Activated CD4-positive, CD25-positive, alpha-beta regulatory T cell treated with anti-CD3 and anti-CD28 coated beads, Interleukin-2, amount 50 U/mL, for 24 hours (primary cell): ENCODE data around the gene AMBP.
"Not testable (repeated sequence)": the region's sequence is repeated elsewhere in the genome, so short reads cannot be mapped to it uniquely, and the experiment has no call there.

Experiments
- ATAC-seq, 2 donors: fragments of 150-1000 bp; cut with Tn5 transposase; one replicate each; pipeline ENCODE4 v1.10.0; 2021; ENCODE audit warnings: mild to moderate bottlenecking in 1 of 2, moderate library complexity in 1 of 2

AMBP gene

DNA sequence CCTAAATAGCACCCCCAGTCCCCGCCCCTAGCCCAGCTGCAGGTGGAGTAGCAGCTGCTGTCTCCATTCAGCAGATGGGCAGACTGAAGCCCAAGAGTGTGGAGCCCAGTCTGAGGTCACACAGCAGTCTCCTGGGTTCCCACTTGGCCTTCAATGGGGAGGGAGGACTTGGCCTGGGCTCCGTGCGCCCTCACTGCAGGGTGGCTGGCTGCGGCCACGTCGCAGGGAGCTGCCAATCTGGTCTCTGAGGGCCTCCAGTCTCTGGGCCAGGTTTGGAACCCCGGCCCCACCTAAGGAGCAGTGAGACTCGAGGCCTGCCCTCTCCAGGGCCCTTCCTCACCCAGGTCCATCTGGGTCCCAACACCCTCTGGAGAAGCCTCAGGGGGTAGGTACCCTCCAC lies 13.6 kb upstream of the AMBP start:
- ATAC-seq: no peak

DNA sequence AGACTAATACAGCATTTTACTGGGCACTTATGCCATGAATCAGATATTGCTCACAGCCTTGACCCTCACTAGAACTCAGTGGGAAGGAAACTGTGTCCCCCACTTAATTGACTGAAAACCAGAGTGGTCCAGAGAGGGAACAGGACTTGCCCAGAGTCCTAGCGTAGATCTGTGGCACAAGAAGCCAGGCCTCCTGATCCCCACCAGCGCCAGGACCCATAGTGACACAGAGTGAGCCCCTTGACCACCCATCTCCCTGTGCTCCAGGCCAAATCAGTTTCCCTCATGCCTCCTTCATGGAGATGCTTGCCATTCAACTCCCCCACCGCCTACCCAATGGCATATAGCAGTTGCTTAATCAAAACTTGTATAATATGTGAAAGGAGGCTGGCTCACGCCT lies 12.7 kb upstream of the AMBP start:
- ATAC-seq: no peak

DNA sequence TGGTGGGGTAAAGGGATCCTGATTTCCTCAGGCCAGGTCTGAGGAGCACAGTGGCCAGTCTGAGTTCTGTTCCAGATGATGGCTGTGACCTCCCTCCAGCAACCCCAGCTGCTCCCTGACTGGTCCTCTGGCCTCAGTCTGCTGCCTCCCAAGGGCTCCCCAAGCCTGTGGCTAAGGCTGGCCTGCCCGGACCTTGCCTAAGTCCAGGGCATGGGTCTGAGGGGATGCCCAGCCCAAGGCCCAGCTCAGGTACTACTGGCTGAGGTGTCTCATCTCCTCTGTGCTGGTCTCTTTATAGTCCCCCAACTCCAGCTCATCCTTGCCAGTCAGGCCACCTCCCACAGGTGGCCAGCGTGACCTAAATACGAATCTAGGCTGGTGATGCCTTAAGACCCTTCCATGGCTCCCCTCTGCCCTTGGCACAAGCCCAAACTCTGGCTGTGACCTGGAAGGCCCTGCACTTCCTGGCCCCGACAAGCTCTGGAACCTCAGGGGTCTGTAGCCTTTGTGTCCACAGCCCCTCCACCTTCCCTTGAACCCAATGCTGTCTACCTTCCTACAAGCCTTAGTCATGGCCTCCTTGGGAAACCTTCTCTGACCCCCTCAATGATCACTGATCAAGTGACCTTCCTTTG lies 11.2 kb upstream of the AMBP start:
- no peak for ATAC-seq

DNA sequence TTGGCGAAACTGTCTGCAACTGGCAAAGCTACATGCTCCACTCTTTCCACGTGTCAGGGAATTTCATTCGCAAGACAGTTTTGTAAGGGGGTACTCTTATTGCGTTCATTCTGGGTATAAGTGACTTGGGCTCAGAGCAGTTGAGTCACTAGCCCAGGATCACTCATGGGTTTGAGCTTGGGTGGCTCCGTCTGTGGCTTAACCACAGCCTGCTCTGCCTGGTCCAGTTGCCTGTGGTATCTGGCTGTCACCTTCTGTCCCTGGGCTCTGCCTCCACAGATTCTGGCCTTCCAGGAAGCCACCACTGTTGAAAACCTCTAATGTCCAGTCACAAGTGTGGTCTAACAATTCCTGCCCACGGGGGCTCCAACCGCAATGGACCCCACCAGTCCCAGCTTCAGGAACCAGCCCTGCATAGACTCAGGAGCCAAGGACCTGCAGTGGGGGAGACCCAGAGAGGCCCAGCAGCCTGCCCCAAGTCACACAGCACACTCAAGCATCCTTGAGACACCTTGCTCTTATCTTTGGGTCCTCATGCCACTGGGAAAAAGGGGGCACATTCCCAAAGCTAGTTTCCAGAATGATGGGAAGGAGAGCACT lies 10.6 kb upstream of the AMBP start:
- no peak for ATAC-seq

DNA sequence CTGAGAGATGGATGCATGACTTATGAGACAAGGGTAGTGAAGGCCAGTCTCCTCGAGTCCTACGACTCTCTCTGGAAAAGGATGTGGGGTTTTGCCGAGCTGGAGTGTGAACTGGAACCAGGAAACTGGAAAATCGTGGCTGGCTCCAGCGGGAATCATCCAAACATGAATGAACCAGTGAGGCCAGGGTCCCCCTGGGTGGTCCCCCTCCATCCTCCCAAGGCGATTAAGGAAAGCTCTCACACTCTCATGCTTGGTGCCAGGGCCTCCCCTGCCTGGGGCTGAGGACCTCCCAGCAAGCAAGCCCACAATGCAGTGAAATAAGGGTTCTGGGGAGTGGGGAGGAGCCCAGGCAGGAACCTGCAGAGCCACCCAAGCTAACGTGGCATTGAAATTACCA lies 9.6 kb upstream of the AMBP start:
- ATAC-seq: no peak

DNA sequence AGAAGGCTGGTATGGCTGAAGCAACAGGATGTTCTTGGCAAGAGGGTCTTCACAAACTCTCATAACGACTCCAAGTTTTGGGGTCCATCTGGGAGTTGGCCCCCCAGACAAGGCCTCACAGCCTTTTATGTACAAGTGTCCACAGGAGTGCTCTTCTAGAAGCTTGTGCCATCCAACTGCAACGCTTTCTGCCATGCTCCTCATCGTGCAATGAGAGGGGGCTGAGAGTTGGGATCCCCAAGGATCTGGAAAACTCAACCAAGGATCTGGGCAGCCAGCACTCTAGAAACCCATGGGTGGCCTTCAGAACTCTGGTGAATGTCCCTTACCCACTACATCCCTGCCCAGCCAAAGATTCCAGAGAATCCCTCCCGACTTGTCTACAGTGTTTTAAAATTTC lies 8.5 kb upstream of the AMBP start:
- ATAC-seq: no peak

DNA sequence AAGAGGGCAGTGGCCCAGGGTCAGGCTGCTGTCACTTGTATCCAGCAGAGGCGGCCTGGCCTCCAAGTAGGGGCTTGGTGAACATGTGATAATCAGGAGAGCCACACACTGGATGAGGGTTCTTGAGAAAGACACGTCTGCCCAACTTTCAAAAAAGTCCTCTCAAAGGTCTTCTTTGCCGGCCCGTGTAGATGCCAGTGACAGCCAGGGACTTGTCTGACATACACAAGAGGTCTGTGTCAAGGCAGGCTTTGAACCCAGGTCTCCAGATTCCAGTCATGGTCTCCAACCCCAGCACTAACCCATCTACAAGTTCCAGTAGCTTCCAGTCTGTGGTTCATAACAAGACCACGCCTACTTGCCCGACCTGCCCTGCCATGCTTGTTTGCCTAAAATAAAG lies 7.9 kb upstream of the AMBP start:
- ATAC-seq: no peak

DNA sequence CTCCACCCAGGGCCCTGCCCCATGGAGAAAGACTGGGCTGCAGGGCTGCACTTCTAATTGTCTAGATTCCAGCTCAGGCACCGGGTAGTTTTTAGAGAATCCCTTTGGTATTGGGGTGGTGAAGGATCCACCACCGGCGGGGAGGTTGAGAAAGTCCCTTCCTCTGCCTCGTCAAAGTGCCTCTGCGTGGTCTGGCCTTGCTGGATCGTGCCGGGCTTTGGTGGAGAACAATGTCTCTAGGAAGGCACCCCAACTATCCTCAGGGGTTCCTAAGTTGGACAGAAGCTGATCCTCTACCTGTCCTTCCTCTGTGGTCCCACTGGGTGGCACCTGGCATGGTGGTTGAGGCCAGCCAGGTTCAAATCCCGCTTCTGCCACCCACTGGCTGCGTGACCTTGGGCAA lies 7.3 kb upstream of the AMBP start:
- no peak for ATAC-seq

DNA sequence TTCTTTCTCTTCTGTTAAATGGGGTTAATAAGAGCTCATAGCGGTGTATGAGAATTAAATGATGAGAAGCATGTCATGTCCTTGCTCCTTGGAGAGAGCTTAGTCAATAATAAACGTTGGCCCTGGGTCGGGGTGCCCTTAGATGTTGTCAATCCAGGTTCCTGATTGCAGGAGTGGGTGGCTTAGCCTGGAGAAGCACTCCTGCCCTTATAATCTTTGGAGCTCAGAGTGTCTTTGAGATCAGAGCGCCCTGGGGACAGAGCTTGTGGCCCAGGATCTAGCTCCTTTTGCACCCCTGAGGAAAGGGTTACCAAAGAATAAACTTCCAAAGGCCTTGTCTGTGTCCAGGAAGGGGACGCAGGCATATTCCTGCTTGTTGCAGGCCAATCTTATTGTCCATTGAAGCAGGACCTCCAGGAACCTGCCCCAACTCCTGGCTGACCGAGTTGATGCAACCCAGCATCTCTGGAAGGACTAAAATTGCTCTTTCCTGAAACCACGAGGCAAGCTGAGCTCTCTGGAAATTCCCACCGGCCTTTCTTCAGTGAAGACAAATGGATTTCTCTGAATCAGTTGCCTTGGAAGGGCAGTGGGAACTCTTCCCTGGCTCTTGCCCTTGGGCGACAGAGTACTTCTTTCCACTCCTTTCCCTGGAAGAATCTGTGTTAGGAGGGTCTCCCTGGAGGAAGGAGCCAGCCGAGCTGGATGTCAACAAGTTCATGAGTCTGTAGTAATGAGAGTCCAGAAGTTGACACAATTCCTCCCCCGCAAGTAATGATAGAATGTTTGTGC lies 6.4 kb upstream of the AMBP start:
- ATAC-seq: no peak

DNA sequence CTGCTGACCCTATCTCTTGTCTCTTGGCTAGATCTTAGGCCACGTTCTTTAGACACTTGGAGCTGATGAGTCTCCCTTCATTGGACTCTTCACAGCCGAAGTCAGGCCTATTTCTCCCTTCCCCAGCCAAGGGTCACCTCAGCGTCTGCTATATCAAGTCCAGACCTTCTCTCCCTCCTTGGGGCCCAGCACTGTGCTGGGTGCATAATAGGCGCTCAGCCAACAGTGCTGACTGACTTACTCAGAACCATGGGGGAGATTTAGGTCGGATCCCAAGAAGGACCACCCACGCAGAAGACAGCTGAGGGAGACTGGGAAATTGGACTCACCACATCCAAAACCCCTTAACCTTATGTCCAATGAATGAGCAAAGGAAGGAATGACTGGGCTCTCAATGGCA lies 5.6 kb upstream of the AMBP start:
- no peak for ATAC-seq

DNA sequence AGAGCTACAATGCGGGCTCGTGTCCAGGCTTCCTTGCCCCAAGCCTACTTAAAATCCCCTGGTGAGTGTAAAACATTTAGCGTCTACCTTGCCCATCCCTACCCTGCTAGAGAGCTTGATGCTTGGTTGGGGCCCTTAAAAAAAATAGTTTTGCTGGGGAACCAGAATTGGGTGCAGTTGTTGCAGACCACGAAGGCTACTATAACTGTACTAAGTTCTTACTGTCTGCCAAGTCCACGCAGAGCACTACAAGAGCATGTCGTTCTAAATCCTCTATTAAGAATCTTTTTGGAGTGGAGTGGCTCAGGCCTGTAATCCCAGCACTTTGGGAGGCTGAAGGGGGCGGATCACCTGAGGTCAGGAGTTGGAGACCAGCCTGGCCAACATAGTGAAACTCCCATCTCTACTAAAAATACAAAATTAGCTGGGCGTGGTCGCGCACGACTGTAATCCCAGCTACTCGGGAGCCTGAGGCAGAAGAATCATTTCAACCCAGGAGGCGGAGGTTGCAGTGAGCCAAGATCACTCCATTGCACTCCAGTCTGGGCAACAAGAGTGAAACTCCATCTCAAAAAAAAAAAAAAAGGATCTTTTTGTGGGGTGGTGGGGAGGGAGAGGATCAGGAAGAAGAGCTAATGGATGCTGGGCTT lies 4.8 kb upstream of the AMBP start:
- not testable (repeated sequence) for ATAC-seq

DNA sequence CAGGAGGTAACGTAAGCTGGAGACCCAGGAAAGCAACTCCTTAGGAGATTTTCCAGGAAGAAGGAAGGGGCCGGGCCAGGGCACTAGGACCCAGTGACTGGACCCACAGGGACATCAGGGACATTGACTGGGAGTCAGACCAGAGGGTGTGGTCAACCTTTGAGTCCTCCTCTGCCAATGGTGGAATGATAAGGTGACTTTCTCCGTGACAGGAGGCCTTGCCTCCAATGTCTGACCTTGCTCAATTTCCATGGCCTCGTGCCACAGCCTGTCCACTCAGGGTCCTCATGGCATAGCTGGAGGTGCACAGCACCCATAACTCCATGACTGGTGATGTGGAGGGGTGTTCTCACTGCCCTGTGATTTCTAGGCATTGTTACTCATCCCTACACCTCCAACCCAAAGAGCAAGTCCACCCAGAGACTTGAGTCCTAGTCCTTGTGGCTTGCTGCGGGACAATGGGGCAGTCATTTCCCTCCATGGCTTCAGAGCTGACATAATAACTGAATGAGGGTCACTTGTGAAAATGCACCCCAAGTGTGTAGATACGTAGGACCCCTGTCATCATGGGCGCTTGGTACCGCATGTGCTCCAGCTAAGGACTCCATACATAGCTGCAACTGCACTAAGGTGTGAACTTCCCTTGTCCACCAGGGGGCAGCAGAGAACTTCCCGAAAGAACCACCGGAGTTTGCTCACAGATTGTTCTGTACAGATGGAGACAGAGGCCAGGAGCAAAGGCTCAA lies 4.1 kb upstream of the AMBP start:
- peak in 1 of 2 donors; percentile 67 for ATAC-seq

DNA sequence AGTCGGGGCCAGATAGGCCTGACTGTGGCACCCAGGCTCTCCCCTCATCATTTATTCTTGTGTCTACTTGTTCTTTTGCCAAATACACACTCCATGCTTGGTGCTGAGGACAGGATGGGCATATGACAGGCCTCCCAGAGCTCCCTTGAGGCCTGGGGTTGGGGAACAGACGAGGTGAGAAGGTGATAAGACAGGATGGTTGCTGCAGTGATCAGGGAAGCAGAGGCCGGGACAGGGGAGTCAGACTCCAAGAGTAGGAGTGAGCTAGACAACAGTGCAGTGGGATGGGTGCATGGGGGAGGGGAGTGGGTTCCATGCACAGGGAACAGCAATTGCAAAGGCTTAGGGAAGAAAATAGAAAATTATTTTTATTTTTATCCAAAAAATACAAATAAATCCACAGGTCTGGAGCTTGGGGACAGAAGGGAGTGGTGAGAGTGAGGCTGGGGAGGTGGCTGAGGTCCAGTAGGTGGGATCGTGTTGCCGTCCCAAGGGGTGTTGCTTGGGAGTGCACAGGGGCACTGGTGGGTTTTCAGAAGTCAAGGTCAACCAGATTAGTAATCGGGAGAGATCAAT lies 3.4 kb upstream of the AMBP start:
- no peak for ATAC-seq

DNA sequence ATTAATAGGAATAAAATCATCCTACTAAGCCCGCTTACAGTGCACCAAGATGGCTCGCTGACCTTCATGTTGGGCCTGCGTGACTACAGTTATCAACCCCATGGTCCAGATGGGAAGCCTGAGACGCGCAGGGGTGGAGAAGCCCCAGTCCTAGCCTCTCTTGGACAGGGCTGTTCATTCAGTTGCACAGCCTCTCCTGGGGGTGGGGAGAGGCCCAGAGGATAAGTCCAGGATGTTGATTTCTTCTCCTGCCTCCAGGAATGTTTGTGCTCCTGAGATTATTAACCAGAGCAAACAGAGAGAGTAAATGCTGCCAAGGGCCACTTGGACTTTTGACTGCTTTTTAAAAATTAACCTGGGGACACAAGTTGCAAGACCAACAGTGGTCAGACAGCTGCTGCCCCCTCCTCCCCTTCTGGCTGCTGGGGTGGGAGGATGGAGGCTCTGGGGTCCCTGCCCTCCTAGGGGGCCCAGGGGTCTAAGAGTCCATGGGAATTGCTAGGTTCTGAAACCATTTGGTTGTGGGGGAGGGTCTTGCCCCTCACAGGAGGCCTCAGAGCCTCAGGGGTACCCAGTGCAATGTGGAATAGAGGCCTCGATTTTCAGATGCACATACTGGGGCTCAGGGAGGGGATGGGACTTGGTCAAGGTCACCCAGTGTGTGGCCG lies 2.8 kb upstream of the AMBP start:
- ATAC-seq: no peak

DNA sequence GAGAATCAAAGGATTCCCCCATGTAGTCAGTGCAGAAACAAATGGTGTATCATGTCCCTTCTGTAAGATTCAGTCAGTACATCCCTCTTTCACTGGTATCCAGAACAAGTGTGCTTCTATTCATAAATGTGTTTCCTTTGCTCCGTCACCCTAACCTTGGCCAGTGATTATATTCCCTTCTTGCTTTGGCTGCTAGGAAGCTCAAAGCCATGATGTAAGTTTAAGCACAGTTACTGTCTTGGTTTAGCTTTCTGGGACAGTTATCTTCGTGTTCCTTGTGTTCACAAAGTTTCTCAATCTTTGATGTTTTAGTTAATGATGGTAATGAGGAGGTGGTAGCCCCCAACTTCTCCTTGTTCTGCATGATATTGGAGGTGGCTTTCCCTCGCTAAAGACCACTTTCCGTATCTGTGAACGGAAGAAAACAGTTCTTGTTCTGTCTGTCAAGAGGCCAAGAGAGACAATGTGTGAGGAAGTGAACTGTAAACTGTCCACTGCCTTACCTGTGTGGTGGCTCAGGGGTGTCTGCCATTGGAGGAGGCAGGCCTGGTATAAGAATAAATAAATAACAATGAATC lies 2.2 kb upstream of the AMBP start:
- no peak for ATAC-seq

DNA sequence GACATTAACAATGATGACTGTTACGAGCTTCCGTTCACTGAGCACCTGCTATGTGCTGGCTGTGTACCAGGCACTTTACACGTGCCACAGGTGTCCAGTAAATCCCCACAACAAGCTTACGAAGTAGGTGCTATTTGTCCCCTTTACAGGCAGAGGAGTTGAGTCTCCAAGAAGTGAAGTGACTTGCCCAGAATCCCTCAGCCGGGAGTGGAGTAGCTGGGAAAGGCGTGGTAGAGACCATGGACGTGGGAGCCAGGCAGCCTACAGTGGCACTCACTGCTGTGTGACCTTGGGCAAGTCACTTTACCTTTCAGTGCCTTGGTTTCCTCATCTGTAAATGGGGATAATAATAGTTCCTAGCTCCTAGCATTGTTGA lies 669 bp upstream of the AMBP start:
- ATAC-seq: no peak

DNA sequence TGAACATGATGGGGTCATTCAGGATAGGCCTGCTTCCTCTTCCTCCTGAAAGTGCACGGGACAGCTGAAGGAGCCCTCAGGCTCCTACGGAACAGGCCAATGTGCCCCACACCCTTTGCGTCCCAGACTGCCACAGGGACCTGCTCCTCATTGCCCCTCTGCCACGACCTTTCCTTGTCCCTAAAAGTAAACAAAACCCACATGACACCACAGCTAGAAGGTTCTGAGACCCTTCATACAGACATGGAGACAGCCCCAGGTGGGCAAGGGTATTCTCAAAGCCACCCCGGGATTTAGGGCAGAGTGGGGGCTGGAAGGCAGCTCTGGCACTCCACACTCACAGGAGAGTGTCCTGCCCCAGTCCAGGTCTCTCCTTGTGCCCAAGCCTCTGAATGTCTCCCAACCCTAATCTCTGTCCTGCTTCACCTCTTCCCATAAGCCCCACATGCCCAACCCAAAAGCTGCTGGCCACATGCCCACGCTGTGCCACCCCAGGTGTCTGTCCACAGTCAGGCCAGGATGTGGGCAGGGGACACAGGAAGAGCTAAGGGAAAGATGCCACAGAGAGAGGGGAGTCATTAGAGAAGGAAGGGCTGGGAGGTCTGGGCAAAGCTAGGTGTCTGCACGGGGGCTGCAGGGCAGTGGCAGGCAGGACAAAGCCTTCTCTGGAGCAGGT lies 800 bp downstream of the AMBP start:
- no peak for ATAC-seq

DNA sequence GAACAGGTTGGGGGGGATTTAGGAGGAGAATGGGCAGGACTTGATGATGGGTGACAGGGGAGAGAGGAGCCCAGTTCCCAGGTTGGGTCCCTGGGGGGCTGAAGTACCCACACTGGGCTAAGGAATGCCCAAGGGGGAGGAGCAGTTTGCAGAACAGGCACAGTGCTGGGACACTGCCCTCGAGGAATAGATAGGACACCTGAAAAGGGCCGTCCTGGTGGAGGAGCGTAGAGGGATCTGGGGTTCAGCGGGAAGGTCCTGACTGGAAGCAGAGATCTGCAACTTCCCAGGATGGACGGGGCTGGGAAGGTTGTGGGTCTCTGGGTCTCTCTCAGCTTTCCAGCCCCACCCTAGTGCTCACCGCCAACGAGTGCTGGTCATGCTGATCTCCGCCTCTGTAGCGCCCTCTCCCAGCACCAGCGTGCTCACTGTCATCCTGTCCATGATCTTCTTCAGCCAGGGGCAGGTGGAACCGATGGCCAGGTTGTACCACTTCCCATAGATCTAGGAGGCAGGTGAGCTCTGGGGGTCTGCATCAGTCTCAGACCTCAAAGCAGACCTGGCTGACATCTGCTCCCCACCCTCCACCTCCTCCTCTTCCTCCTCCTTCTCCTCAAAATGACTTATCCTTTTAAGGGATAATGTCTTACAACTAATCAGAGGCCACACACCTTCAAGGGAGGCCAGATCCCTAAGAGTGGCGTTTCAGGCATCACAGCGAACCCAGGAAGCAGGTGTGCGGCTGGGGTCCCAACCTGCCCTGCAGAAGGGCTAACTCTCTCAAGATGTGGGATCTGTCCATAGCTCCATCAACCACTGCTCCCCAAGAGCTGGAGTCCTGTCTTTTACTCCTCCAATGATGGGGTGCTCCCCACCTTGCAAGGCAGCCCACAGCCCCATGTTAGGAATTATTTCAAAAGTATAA lies 1.6 kb downstream of the AMBP start:
- no peak for ATAC-seq

DNA sequence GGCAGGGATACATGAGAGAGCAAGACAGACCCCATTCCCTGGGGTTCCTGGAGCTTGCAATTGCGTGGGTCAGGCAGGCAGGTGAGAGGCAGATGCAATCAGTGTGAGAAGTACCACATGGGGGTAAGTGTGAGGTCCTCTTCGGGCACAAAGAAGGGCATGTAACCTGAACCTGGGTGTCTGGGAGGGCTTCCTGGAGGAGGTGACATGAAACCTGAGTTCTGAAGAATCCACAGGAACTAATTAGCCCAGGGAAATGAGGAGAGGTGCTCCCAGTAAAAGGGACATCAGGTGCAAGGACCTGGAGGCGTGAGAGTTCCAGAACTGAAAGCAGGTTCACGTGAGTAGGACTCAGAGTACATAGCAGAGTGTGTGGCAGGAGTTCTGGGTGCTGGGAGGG lies 2.5 kb downstream of the AMBP start:
- no peak for ATAC-seq
